ENCODE results near the gene ZNF101.
A peak's percentile ranks its signal among the peaks of the same experiment; 100 is the strongest.

Gene ZNF101

DNA sequence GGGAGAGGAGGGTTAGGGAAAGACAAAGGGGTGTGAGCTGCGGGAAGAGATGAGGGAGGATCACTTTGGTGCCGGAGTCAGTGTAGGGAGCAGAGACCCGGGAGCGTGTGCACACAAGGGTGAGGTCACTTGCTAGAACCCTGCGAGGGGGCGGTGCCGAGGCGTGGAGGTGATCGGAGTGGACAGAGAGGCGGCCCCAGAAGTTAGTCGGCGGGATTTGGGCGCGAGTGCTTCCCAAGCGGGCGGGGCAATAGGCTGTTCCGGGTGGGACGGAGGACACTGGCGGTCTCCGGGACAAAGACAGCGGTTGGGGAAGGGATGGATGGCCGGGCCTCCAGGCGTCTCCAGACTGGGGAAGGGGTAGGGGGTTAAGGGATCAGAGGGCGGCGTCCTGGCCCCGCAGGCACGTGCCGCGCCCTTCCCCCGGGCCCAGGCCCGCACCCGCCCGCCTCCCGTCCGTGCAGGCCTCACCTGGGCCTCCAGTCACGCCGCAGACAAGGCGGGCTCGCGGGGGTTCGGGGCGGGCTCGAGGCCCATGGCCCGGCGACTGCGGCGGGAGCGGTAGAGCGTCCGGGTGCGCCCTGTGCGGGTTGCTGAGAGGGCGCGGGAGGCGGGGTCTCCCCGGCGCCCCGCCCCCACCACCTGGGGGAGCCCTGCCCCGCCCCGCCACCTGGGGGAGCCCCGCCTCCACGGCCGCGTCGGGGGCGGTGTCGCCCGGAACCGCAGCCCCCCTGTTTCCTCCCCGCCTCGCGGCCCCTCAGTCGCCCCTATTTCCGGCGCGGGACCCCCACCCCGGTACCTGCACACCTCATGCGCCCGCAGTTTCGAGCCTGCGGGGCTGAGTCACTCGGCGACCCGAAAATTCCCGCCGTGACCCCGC is 40.8 kb upstream of the ZNF101 start, which contains the start of gene LPAR2:
LPAR2 (minus strand) TSS at position 600 of the 880 bp plus-strand sequence. CDS start 945 bp downstream, outside the sequence.
- peak within 1 kb of the TSS; percentile 15 for H3K4me3 ChIP-seq (replicated peaks; ENCODE audit: low read depth, low read length)
- no peak for TF ChIP-seq CTCF (IDR thresholded peaks at IDR 0.05; ENCODE audit: low read depth, low read length, missing control alignments)
- DNase-seq (ENCODE audit: extremely low read depth, low read depth), result no peak

GRCh38 chr19:19628501-19629134 is 40.0 kb upstream of the ZNF101 start:
- no peak for TF ChIP-seq CTCF (IDR thresholded peaks at IDR 0.05; ENCODE audit: low read depth, low read length, missing control alignments)
- H3K4me3 ChIP-seq (replicated peaks; ENCODE audit: low read depth, low read length), result peak overlapping the region; percentile 15; the same call in 1 of the 2 replicates
- DNase-seq (ENCODE audit: extremely low read depth, low read depth), result no peak

DNA sequence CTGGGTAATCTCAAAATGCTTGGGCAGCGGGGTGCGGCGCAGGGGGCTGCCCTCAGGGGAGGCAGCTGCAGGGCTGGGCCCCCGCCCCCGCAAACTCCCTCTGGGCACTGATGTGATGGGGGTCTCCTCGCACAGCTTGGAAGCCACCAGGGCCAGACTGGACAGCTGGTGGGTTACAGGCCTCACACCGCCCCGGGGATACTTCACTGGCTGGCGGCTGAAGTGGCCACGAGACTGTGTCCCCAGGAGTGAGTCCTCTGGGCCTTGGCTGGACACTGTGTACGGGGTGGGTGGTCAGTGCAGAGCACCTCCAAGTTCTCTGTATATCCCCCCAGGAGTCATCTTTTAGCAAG is 38.6 kb upstream of the ZNF101 start:
- TF ChIP-seq CTCF (IDR thresholded peaks at IDR 0.05; ENCODE audit: low read depth, low read length, missing control alignments), result no peak

DNA sequence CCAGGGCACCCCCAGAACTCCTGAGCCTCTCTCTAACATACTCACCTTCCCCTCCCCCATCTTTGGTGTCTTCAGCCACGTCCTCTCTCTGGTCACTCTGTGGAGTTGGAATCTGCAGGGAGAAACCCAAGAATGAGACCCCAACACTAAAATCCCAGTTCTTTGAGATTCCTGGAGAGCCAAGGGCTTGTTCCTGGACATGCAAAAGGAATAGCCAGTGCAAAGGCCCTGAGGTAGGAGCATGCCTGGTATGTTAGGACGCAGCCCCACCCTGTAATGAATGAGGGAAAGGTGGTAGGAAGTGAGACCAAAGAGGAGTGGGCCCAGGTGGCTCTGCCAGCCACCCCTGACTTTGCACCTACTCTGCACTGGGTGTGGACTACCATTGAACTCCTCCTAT is 38.2 kb upstream of the ZNF101 start:
- no peak for DNase-seq (ENCODE audit: extremely low read depth, low read depth)
- TF ChIP-seq CTCF (IDR thresholded peaks at IDR 0.05; ENCODE audit: low read depth, low read length, missing control alignments), result no peak
- no peak overlapping the region for H3K4me3 ChIP-seq (replicated peaks; ENCODE audit: low read depth, low read length)

More for the DNA sequence above, 38.6 kb upstream of the ZNF101 start:
- DNase-seq (ENCODE audit: extremely low read depth, low read depth), result no peak
- no peak overlapping the region for H3K4me3 ChIP-seq (replicated peaks; ENCODE audit: low read depth, low read length)

GRCh38 chr19:19631346-19631745 is 37.3 kb upstream of the ZNF101 start:
- no peak for TF ChIP-seq CTCF (IDR thresholded peaks at IDR 0.05; ENCODE audit: low read depth, low read length, missing control alignments)
- no peak overlapping the region for H3K4me3 ChIP-seq (replicated peaks; ENCODE audit: low read depth, low read length)
- DNase-seq (ENCODE audit: extremely low read depth, low read depth), result no peak

DNA sequence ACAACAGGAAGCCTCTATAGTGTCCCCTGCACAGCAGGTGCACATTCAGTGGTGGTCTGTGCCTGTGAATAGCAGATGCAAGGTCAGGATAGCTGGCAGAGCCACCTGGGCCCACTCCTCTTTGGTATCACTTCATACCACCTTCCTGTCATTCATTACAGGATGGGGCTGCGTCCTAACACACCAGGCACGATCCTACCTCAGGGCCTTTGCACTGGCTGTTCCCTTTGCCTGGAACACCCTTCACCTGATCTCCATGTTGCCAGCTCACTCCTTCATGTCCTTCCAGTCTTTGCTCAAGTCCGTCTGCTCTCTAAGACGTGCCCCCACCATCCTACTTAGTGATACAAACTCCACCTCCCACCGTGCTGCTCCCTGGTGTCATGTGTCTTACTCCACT is 36.0 kb upstream of the ZNF101 start:
- no peak overlapping the region for H3K4me3 ChIP-seq (replicated peaks; ENCODE audit: low read depth, low read length)
- TF ChIP-seq CTCF (IDR thresholded peaks at IDR 0.05; ENCODE audit: low read depth, low read length, missing control alignments), result no peak
- DNase-seq (ENCODE audit: extremely low read depth, low read depth), result no peak
